Measurements from ENCODE around the gene MYL4.
"Not testable (repeated sequence)": the region's sequence is repeated elsewhere in the genome, so short reads cannot be mapped to it uniquely, and the experiment has no call there.

MYL4 gene

GRCh38 chr17:47269561-47270280 is 60.6 kb downstream of the MYL4 start:
- not testable (repeated sequence) for DNase-seq (ENCODE audit: low read depth in 2 of 2, low spot score in 1 of 2)

GRCh38 chr17:47270946-47271705 is 62.0 kb downstream of the MYL4 start:
- DNase-seq (ENCODE audit: low read depth in 2 of 2, low spot score in 1 of 2), result no peak

- no peak for DNase-seq (ENCODE audit: low read depth in 2 of 2, low spot score in 1 of 2)
These were observed 63.3 kb downstream of the MYL4 start for GRCh38 chr17:47272491-47272890.

- no peak for DNase-seq (ENCODE audit: low read depth in 2 of 2, low spot score in 1 of 2)
These were observed 64.1 kb downstream of the MYL4 start for GRCh38 chr17:47273245-47273644.
